Lower leg skin (tissue), 4 donors: Measurements from ENCODE around the gene PRKCSH. TPM values are rescaled to one million over a fixed set of nuclear protein-coding genes. Genes with fewer than 3 reads are reported as not detected.

Experiments
- DNase-seq, 2 donors: peaks; one replicate each; pipeline ENCODE4 v3.0.0-alpha.2; 2019; ENCODE audit warnings: low spot score in 2 of 2
- H3K4me3 ChIP-seq: fragments of 200-600 bp; sonication (generic); 2 replicates; pipeline ENCODE4 v1.5.1; 2017; ENCODE audit warnings: mild to moderate bottlenecking, low read depth; ENCODE audit not compliant: poor library complexity, severe bottlenecking
- POLR2A ChIP-seq, 2 donors: fragments of 450-650 bp; IDR thresholded peaks; one replicate each; pipeline ENCODE4 v1.6.1; 2016 to 2017; ENCODE audit warnings: antibody characterized with exemption in 2 of 2, mild to moderate bottlenecking in 1 of 2, moderate library complexity in 1 of 2
- WGBS, 2 donors: methylation state at CpG; one replicate each; pipeline ENCODE4 v1.1.5; 2018; 5-methylcytosine and 5-hydroxymethylcytosine counted together
- intact Hi-C: fragments of 100-400 bp; cut with DNase I; formaldehyde crosslinking; loops from one replicate; pipeline ENCODE4 v1.15.0; 2023; ENCODE audit warnings: low total_unique reads
- total RNA-seq, 4 donors: library from RNA; depleted of rRNA; stranded (reverse); fragments of >200 nt; gene quantifications; one replicate each; pipeline ENCODE4 v1.1.0, GENCODE V29; 2016
- TF ChIP-seq, protein P1 (sequence below), 3 donors: fragments of 450-650 bp; IDR thresholded peaks; one replicate each; pipeline ENCODE4 v1.5.1; 2016; ENCODE audit warnings: antibody characterized with exemption in 3 of 3, mild to moderate bottlenecking in 3 of 3, moderate library complexity in 2 of 3

PRKCSH gene
- total RNA-seq, 4 donors from 2014 or later, result 121 to 189 (median 157) TPM

DNA sequence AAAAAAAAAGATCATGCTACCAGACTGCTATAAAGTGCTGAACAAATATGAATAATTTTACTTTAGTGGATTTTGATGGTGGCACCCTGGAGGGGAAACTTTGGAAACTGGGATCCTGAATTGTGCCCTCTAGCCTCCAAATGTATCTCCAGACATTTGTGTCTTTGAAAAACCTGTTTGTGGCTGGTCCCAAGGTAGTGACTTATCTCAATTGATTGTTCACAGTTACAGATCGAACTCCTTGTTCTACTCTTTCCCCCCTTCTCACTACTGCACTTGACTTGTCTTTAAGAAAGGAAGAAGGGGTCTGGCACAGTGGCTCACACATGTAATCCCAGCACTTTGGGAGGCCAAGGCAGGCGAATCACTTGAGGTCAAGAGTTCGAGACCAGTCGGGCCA lies 26.8 kb upstream of the PRKCSH start:
- intact Hi-C loops, result no loop called here
- H3K4me3 ChIP-seq, result no peak overlapping the region
- WGBS, 2 donors, result 84 to 85% methylated on average over 4 of the region's 4 CpGs
- no peak for TF ChIP-seq POLR2A (IDR thresholded peaks at IDR 0.05)
- TF ChIP-seq, protein P1, sequence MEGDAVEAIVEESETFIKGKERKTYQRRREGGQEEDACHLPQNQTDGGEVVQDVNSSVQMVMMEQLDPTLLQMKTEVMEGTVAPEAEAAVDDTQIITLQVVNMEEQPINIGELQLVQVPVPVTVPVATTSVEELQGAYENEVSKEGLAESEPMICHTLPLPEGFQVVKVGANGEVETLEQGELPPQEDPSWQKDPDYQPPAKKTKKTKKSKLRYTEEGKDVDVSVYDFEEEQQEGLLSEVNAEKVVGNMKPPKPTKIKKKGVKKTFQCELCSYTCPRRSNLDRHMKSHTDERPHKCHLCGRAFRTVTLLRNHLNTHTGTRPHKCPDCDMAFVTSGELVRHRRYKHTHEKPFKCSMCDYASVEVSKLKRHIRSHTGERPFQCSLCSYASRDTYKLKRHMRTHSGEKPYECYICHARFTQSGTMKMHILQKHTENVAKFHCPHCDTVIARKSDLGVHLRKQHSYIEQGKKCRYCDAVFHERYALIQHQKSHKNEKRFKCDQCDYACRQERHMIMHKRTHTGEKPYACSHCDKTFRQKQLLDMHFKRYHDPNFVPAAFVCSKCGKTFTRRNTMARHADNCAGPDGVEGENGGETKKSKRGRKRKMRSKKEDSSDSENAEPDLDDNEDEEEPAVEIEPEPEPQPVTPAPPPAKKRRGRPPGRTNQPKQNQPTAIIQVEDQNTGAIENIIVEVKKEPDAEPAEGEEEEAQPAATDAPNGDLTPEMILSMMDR (IDR thresholded peaks at IDR 0.05), result no peak
- no peak for DNase-seq

DNA sequence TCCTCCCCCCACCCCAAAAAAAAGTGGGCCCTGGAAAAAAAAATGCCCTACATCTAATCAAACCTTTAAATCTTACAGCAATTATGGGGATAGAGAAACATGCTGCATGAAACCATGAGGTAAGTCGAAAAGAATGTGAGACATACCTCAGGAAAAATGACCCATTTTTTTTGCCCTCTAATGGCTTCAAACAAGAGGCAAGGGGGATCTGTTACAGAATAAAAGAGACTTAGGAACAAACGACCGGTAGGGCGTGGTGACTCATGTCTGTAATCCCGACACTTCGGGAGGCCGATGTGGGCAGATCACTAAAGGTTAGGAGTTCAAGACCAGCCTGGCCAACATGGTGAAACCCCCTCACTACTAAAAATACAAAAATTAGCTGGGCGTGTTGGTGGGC lies 24.8 kb upstream of the PRKCSH start:
- intact Hi-C loops, result no loop called here
- TF ChIP-seq, protein P1 (IDR thresholded peaks at IDR 0.05), result no peak
- no peak for TF ChIP-seq POLR2A (IDR thresholded peaks at IDR 0.05)

DNA sequence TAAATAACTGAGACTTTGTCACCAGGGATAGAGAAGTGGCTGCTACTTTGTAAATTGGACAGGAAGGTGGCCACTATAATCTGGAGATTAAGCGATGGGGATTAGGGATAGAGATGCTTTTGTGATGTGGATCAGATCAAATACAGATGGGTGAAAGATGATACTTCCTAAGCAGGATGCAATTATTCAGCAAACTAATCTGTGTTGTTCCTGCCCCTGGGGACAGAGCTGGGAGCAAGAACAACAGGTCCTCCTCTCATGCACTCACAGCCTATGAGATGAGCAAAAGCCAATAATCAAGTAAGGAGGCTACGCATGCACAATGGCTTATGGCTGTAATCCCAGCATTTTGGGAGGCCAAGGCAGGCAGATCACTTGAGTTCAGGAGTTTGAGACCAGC lies 20.9 kb upstream of the PRKCSH start:
- 53 to 67% methylated on average over 2 of the region's 2 CpGs for WGBS, 2 donors
- H3K4me3 ChIP-seq, result no peak overlapping the region
- no peak for TF ChIP-seq POLR2A (IDR thresholded peaks at IDR 0.05)
- no peak for DNase-seq
- intact Hi-C loops, result no loop called here

More for the DNA sequence above, 24.8 kb upstream of the PRKCSH start:
- no peak for DNase-seq
- WGBS, 2 donors, result 63 to 70% methylated on average over 8 of the region's 8 CpGs
- H3K4me3 ChIP-seq, result no peak overlapping the region

DNA sequence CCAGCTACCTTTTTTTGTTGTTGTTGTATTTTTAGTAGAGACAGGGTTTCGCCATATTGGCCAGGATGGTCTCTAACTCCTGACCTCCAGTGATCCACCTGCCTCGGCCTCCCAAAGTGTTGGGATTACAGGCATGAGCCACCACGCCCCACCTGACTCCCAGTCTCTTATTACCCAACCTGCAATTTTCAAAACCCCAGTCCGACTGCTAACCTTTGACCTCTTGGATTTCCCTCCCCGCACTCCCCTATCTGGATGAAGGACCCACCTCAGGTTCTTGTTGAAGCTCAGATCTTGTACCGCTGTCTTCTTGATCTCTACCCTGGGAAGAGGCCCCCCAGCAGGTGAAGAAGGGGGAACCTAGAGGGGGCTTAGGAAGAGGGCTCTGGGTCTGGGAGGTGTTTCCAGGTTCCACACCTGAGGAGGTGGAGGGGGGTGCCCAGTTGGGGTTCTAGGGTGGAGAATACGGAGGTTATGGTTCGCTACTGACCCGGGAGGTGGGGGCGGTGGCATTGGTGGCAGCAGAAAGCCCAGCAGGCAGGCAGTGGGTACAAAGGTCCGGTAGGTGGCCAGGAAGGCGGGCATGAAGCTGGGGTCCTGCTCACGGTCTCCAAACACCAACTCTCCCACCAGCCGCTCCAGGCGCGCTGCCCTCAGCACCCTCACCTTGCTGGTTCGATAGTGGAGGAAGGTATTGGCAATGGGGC lies 18.9 kb upstream of the PRKCSH start:
- no peak overlapping the region for H3K4me3 ChIP-seq
- intact Hi-C loops, result no loop called here
- no peak for DNase-seq
- TF ChIP-seq, protein P1 (IDR thresholded peaks at IDR 0.05), result no peak
- TF ChIP-seq POLR2A (IDR thresholded peaks at IDR 0.05), result no peak
- WGBS, 2 donors, result 93 to 94% methylated on average over 17 of the region's 17 CpGs

DNA sequence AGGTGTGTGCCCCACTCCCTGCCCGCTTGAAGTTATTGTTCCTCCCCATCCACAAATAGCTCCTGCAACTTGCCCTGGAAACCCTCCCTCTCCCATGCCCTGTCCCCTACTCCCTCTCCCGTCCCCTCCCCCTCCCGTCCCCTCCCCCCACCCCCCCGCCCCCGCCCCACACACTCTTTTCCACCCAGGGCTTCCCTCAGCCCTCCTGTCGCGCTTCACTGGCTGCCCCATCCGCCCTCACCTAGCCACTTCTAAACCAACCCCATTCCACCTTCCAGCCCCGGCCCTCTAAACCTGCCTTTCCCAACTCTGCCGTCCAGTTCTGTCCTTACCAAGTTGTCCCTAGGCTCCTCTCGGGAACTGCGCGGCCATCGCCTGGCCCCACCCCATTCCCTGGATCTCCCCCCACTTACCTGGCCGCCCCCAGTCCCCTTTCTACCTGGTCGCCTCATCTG lies 17.3 kb upstream of the PRKCSH start:
- no peak overlapping the region for H3K4me3 ChIP-seq
- 14 to 15% methylated on average over 15 to 16 of the region's 16 CpGs for WGBS, 2 donors
- no peak for DNase-seq
- no peak for TF ChIP-seq POLR2A (IDR thresholded peaks at IDR 0.05)
- TF ChIP-seq, protein P1 (IDR thresholded peaks at IDR 0.05), result no peak
- intact Hi-C loops, result no loop called here

DNA sequence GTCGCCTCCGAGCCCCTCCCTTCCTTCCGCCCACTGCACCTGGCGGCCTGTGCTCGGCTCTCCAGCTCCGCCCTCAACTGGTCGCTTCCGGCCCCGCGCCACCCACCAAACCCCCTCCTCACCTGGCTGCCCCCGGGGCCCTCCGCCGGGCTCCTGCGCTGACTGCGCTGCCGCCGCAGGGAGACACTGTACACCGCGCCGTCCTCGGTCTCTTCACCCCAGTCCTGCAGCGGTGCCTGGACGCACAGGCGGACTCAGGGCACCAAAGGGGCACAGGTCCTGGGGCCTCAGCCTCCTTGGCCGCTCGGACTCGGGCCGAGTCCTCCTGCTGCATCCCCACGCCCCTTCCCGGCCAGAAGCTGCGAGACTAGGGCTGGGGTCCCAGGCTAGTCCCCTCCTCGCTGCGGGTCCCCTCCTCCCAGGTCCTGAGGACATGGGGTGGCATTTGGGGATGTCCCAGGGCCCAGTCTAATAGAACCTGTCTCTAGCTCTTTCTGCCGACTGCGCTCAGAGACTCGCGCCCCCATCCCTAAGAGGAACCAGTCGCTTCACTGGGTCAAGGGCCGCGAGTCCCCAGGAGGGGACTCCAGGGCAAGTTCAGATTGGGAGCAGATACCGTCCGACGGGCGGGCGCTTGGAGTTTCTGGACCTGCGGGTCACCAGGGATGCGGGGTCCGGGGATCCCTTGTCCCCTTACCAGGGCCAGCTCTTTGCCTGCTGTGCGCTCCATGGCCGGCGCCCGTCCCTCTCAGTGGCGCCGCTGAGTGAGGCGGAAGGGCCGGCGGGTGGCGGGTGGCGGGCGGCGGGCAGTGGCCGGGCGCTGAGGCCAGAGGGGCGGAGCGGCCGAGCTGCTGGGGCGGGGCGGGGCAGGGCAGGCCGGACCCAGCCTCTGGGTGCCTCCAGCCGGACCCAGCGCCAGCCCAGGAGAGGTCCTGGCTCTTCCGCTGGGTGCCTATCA lies 16.6 kb upstream of the PRKCSH start, which contains the start of gene RGL3:
Gene RGL3, minus strand, starts transcription at position 766 of the 958 bp plus-strand sequence. Its CDS starts 36 bp downstream, at position 730.
- DNase-seq, result peak in 1 of 2 donors; percentile 86
- no peak within 1 kb of the TSS for H3K4me3 ChIP-seq
- no peak for TF ChIP-seq POLR2A (IDR thresholded peaks at IDR 0.05)
- TF ChIP-seq, protein P1 (IDR thresholded peaks at IDR 0.05), result no peak
- intact Hi-C loops, result no loop called here
- WGBS, 2 donors, result 5 to 13% methylated on average over 37 to 65 of the region's 72 CpGs
